Fibroblast of lung (primary cell): ENCODE data around the gene RAD51AP1. TPM values are rescaled to one million over a fixed set of nuclear protein-coding genes. Genes with fewer than 3 reads are reported as not detected.

Experiments used
- DNase-seq, 2 donors: peaks; one replicate each; pipeline versions ENCODE4 v3.0.0 to v3.0.0-alpha.2; 2010; ENCODE audit warnings: low read depth in 2 of 2
- H2AFZ ChIP-seq: 2 replicates; pipeline ENCODE4 v1.5.1; 2012; ENCODE audit warnings: low read length, control low read depth, inconsistent platforms
- H3K27ac ChIP-seq: 2 replicates; pipeline ENCODE4 v1.5.1; 2011; ENCODE audit warnings: low read length, control low read depth; ENCODE audit not compliant: insufficient read depth
- H3K27me3 ChIP-seq: 2 replicates; pipeline ENCODE4 v1.5.1; 2011; ENCODE audit warnings: mild to moderate bottlenecking, low read length; ENCODE audit not compliant: control insufficient read depth, insufficient read depth
- H3K36me3 ChIP-seq: 2 replicates; pipeline ENCODE4 v1.5.1; 2011; ENCODE audit warnings: low read length; ENCODE audit not compliant: control insufficient read depth, insufficient read depth
- H3K4me1 ChIP-seq: 2 replicates; pipeline ENCODE4 v1.5.1; 2011; ENCODE audit warnings: low read length; ENCODE audit not compliant: control insufficient read depth, insufficient read depth; ENCODE audit errors: extremely low read depth
- H3K4me2 ChIP-seq: 2 replicates; pipeline ENCODE4 v1.5.1; 2011; ENCODE audit warnings: low read length, control low read depth; ENCODE audit not compliant: insufficient read depth; ENCODE audit errors: extremely low read depth
- H3K4me3 ChIP-seq, 4 experiments: fragments of 200-600 bp in 1 of 4; sonication (generic) in 1 of 4; replicated peaks in 1 of 4; 2 replicates each; pipeline ENCODE4 v1.5.1; 2011 to 2016; ENCODE audit warnings: low read length in 4 of 4, low read depth in 3 of 4, mild to moderate bottlenecking in 3 of 4, control low read depth in 2 of 4, inconsistent platforms in 1 of 4, mixed read lengths in 1 of 4; ENCODE audit not compliant: insufficient read depth in 1 of 4; ENCODE audit errors: control extremely low read depth in 1 of 4
- H3K79me2 ChIP-seq: 2 replicates; pipeline ENCODE4 v1.5.1; 2012; ENCODE audit warnings: mild to moderate bottlenecking, low read length, inconsistent platforms; ENCODE audit not compliant: control insufficient read depth, insufficient read depth
- H3K9ac ChIP-seq: 2 replicates; pipeline ENCODE4 v1.5.1; 2011; ENCODE audit warnings: mild to moderate bottlenecking, low read length, control low read depth; ENCODE audit not compliant: insufficient read depth
- H3K9me3 ChIP-seq: 2 replicates; pipeline ENCODE4 v1.5.1; 2012; ENCODE audit warnings: low read depth, low read length; ENCODE audit not compliant: control insufficient read depth, insufficient read depth
- H4K20me1 ChIP-seq: 2 replicates; pipeline ENCODE4 v1.5.1; 2011; ENCODE audit warnings: low read length; ENCODE audit not compliant: control insufficient read depth, insufficient read depth; ENCODE audit errors: extremely low read depth
- CTCF ChIP-seq, 2 donors: IDR thresholded peaks in 1 of 2; conservative IDR thresholded peaks in 1 of 2; 1 replicate in 1 of 2; 2 replicates in 1 of 2; pipeline ENCODE4 v1.5.1; 2011 to 2012; ENCODE audit warnings: low read length in 2 of 2, control low read depth in 1 of 2, inconsistent platforms in 1 of 2, low read depth in 1 of 2, mild to moderate bottlenecking in 1 of 2
- EZH2 ChIP-seq: IDR thresholded peaks from 2 replicates; pipeline ENCODE4 v1.5.1; 2012; ENCODE audit warnings: low read length, control low read depth, mild to moderate bottlenecking; ENCODE audit errors: missing control alignments
- polyA plus RNA-seq, 2 donors: library from polyadenylated mRNA; depleted of rRNA in 1 of 2; stranded (reverse) in 1 of 2; unstranded in 1 of 2; fragments of >200 nt; gene quantifications; 2 replicates each; pipeline ENCODE4 v1.2.1, GENCODE V29; 2011 to 2012; ENCODE audit warnings: missing spikeins in 1 of 2
- total RNA-seq: library from RNA; depleted of rRNA; stranded (reverse); fragments of >200 nt; gene quantifications from 2 replicates; pipeline ENCODE4 v1.2.1, GENCODE V29; 2014

RAD51AP1 gene
- total and polyA plus RNA-seq, 2 donors (not counting 1 experiment from before 2014, with no cell fraction given): 4.1 to 11.0 TPM

- Histone ChIP-seq H3K27me3 (no peaks in the 10 kb centered on the region), H4K20me1 (no peaks in the 10 kb centered on the region), H2AFZ (no peak overlapping the region), H3K4me1 (peaks cover 2% of the 10 kb centered on the region), H3K4me2 (no peak overlapping the region), H3K36me3 (no peaks in the 10 kb centered on the region), H3K9ac (no peak overlapping the region), H3K4me3 (no peak overlapping the region), H3K27ac (no peak overlapping the region), H3K79me2 (peaks cover 43% of the 10 kb centered on the region), H3K9me3 (no peaks in the 10 kb centered on the region)
- DNase-seq: no peak
- TF ChIP-seq EZH2 (no peak), CTCF (conservative IDR thresholded peaks at IDR 0.05 in 1 of 2, IDR thresholded peaks at IDR 0.05 in 1 of 2; ENCODE audit: low read depth in 1 of 2, low read length in 2 of 2) (no peak)
Measured at GRCh38 chr12:4535871-4536270, 2.8 kb upstream of the RAD51AP1 start.

- Histone ChIP-seq H4K20me1 (no peaks in the 10 kb centered on the region), H3K4me1 (peaks cover 2% of the 10 kb centered on the region), H3K36me3 (no peaks in the 10 kb centered on the region), H2AFZ (peak overlapping the region; percentile 99), H3K9me3 (no peaks in the 10 kb centered on the region), H3K27me3 (no peaks in the 10 kb centered on the region), H3K4me2 (peak overlapping the region; percentile 87), H3K79me2 (peaks cover 50% of the 10 kb centered on the region), H3K4me3 (peak overlapping the region; percentile 94 to 100 (median 98)), H3K27ac (peak overlapping the region; percentile 99), H3K9ac (peak overlapping the region; percentile 67)
- TF ChIP-seq CTCF (conservative IDR thresholded peaks at IDR 0.05 in 1 of 2, IDR thresholded peaks at IDR 0.05 in 1 of 2; ENCODE audit: low read depth in 1 of 2, low read length in 2 of 2): no peak
- DNase-seq: no peak
Measured at GRCh38 chr12:4539167-4539870, 629 bp downstream of the RAD51AP1 start.

- no peaks in the 10 kb centered on the region for H3K9me3 ChIP-seq
- H3K4me2 ChIP-seq: peak overlapping the region; percentile 87
- H3K27me3 ChIP-seq: no peaks in the 10 kb centered on the region
- H3K79me2 ChIP-seq: peaks cover 50% of the 10 kb centered on the region
- DNase-seq: no peak
- no peaks in the 10 kb centered on the region for H4K20me1 ChIP-seq
- no peaks in the 10 kb centered on the region for H3K36me3 ChIP-seq
- no peak overlapping the region for H3K9ac ChIP-seq
- no peak overlapping the region for H3K27ac ChIP-seq
- H3K4me3 ChIP-seq: peak overlapping the region in 3 of 4 experiments; percentile 94 to 100 (median 96)
- H3K4me1 ChIP-seq: peaks cover 2% of the 10 kb centered on the region
- no peak for TF ChIP-seq CTCF (conservative IDR thresholded peaks at IDR 0.05 in 1 of 2, IDR thresholded peaks at IDR 0.05 in 1 of 2; ENCODE audit: low read depth in 1 of 2, low read length in 2 of 2)
- TF ChIP-seq EZH2: no peak
- no peak overlapping the region for H2AFZ ChIP-seq
Measured at GRCh38 chr12:4540170-4540569, 1.5 kb downstream of the RAD51AP1 start.
